Stimulated activated CD8-positive, alpha-beta memory T cell treated with anti-CD3 and anti-CD28 coated beads, Interleukin-7, amount 100 ng/mL, for 4 hours (primary cell): Measurements from ENCODE around the gene SH3GLB1.

Source experiments
- DNase-seq, 2 donors: peaks; one replicate each; pipeline ENCODE4 v3.0.0-alpha.2; 2020; ENCODE audit warnings: low read depth in 2 of 2

The SH3GLB1 gene

GRCh38 chr1:86733340-86733739 lies 29.0 kb downstream of the SH3GLB1 start:
- no peak for DNase-seq

DNA sequence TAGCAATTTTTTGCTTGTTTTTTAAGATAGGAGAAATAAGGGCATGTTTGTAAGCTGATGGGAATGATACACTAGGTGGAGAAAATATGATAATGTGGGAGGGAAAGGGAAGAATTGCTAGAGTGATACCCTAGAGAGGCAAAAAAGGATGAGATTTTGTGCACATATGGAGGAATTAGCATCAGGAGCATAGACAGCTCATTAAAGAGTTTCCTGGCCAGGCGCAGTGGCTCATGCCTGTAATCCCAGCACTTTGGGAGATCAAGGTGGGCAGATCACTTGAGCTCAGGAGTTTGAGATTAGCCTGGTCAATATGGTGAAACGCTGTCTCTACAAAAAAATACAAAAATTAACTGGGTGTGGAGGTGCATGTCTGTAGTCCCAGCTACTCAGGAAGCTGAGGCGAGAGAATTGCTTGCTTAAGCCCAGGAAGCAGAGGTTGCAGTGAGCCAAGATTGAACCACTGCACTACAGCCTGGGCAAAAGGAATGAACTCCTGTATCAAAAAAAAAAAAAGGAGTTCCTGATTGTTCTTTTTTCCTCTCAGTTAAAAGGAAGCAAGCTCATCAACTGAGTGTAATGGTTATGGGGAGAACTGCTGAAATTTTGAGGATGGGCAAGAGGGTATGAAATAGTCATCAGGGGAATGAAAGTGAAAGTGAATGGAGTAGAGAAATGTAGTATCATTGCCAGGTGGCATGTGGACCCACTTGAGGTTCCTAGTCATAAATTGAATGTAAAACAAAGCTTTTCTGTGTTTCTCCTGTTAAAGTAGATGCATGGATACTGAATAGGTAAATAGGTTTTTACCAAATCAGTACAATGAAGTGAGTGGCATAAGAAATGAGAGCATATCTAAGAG lies 35.5 kb downstream of the SH3GLB1 start:
- no peak for DNase-seq

DNA sequence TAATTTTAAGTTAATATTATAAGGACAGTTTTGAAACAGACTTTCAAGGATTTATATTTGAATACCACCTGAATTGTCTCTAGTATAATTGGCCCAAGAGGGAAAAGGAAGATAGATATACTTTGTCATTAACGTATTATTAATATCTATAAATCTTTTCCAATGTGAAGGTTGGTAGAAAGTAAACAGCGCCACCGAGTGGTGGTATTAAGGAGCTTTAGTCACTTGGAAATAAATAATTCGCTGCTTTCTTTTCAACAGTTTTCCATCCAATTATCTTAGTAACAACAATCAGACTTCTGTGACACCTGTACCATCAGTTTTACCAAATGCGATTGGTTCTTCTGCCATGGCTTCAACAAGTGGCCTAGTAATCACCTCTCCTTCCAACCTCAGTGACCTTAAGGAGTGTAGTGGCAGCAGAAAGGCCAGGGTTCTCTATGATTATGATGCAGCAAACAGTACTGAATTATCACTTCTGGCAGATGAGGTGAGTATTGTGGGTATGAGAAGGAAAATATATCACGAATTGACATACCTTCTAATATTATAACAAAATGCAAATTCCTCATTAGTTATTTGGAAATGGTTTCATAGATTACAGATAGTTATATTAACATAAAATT lies 37.7 kb downstream of the SH3GLB1 start:
- peak in 1 of 2 donors; percentile 20 for DNase-seq

DNA sequence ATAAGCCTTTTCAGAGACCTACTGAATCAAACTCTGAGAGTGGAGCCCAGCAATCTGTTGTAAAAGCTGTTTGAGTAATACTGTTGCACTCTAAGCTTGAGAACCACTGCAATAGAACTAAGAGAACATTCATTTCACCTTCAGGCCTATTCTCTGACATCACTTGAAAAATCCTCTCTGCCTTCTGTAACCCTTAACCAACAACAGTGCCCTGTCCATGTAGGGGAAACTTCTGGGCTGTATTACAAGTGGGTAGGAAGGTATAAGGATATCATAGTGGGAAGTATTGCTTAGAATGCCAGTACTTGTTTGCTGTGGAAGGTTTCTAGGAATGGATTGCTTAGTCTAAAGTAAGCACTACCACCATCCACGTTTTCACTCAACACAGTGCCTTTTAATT lies 42.9 kb downstream of the SH3GLB1 start:
- DNase-seq, result no peak

DNA sequence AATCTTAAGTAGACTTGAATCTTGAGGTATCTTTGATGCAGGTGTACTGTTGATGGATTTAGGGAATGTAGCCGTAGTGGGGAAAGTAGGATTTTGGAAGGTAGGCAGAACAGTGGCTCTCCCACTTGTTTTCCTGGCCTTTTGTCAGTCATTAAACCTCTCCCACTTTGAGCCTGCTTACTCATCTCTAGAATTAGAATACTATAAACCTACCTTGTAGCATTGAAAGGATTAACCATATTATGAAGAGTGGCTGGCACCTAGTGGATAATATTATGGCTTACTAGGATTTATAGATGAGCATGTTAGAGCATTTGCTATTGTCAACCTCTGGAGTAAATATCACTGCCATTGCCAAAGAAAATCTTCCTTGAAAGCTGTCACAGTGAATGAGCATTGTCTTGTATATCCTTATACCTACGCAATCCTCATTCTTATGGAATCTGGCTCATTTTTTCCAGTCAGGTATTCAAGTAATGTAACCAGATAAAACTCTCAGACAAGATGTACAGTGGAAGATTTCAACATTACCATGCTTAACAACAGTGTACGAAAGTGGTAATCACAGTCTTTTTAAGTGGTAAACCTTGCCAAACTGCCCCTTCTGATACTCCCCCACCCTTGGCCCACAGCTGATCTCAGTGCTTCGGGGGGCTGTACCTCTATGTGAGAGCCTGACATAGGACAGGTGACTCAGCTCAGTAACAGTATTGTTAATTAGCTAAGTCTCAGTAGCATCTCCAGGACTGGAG lies 44.4 kb downstream of the SH3GLB1 start:
- no peak for DNase-seq

DNA sequence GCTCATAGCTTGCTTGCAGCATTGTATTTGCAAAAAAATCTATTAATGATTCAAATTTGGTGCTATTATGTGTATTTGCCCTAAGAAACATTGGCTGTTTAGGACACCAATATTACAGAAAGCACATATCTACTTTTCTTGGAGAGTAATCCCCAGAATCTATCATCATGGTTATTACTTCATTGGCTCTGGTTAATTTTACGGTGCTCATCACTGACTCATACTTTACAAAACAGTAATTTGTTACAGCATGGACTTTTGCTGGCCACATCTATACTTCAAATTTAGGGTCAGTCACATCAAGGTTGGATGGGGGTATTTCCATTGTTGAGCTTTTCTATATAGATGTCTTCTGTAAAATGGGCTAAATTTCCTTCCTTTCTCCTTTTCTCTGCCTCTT lies 45.7 kb downstream of the SH3GLB1 start:
- DNase-seq, result no peak

GRCh38 chr1:86750530-86750929 lies 46.2 kb downstream of the SH3GLB1 start:
- no peak for DNase-seq

DNA sequence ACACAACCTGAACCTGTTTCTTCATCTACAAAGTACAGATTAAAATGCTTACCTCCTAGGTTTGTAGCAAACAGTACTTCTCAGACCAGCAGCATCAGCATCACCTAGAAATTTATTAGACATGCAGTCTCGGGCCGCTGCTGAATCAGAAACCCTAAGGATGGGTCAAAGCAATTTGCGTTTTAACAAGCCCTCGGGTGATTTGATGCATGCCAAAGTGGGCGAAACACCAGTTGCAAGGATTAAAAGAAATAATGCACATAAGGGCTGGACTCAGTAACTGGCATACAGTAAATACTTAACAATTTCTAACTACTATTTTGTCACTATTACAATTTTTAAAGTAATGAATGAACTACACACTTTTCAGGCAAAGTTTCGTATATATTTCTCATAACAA lies 47.5 kb downstream of the SH3GLB1 start:
- no peak for DNase-seq

DNA sequence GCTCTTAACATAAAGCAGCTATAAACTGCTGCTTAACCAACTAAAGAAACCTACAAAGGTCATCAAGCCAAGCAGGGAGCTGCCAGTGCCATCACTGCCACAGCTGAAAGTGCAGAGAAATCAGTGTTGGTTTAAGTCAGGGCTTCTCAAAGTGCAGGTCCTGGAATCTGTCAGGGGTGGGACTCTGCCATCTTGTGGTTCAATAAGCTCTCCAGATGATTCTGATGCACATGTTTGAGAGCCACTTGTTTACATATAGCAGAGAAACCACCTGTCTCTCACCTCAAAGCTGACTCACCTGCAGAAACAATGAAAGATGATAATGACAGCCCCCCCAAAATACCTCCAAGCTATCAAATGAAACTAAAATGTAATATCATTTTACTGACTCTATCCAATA lies 49.3 kb downstream of the SH3GLB1 start:
- DNase-seq, result no peak

DNA sequence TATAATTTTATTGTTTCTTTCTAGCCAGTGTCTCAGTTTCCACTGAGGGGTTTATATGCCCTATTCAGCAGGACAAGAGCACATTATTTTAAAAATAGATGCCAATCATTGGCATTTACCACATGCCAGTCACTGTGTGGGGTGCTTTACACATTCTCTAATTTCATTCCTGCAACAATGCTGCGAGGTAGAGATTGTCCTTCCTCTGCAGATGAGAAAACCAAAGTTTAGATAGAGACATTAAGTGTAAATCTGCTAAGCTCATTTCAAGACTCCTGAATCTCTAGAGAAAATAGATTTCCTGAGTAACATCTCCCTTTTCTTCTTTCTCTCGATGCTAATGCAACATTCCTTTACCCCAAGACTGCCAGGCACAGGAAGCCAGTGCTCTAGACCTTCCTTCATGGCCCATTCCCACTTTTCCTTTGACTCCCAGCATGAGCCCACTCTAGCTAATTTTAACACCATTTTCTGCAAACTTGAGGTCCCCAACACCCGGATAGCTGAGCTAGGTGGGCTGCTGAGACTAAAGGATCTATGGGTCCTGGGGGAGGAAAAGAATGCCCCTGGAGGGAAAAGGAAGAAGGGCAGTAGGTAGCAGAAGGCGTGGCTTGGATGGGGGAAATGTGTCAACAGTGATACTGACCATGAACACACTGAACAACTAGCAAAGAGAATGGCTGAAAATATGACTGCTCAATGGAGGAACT lies 50.0 kb downstream of the SH3GLB1 start:
- DNase-seq, result no peak

DNA sequence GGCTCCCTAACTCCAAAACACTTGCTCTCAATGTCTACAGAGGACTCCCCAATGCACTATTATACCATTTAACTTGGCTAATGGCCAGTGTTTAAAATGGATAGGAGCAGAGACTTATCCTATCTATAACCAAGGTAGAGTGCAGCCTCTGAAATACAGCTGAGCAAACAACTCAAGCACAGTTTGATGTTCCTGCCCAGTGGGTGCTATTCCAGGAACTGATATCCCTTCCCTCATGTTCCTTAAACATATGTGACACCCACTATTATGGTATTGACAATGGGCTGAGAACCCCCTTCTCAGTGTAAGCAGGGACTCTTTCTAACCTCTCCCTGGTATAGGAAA lies 51.7 kb downstream of the SH3GLB1 start:
- DNase-seq, result no peak

- no peak for DNase-seq
Measured at GRCh38 chr1:86757272-86757984, 53.1 kb downstream of the SH3GLB1 start.

GRCh38 chr1:86758570-86758969 lies 54.2 kb downstream of the SH3GLB1 start:
- DNase-seq, result no peak

- DNase-seq, result no peak
Measured at GRCh38 chr1:86760199-86760598, 55.8 kb downstream of the SH3GLB1 start.

DNA sequence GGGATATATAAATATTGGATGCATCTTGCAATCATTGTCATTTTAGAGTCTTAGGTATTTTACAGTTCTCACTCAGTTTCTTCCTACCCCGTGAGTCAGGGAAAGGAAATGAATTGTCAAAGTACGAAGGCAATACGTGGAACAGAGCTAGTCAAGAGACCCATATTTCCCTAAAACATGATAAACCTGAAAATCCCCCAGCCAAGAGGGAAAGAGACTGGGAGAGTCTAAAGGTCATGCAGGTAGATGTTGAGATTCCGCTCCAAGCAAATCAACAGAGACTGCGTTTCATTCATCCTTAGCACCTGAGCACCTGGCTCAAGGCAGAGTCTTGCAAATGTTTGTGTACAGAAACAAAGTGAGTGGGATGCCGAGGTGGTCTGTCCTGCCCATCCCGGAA lies 58.0 kb downstream of the SH3GLB1 start:
- no peak for DNase-seq

DNA sequence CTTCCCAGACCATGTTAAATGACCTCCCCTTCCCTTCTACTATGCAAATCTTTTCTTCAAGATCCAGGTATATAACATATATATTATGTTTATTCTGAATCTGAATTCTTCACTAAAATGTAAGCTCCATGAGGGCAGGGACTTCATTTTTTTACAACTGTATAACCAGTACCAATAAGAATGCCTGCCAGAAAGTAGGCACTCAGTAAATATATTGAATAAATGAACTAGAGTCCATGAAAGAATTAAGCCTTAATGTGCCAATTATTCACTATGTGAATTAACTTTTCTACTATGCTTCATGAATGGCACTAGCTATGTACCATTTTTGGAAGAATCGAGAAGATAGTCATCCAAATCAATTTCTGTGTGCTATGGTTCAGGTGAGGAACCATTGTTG lies 60.1 kb downstream of the SH3GLB1 start:
- no peak for DNase-seq

DNA sequence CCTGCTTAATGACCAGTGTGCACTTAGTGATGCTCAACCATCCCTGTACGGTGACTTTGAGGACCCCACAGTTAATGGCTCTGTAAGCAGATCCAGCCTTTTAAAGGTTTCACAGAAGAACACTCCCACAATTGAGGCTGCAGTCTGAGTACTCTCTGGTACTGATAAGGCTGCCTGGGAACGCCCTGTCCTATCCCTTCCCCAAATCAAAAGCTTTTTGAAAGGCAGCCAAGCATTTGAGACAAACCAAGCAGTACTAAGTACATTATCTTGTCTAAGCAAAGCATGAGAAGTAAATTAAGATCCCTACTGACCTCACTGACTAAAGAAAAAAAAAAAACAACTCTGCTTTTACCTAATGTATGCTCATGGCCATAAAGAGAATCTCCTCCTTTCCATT lies 60.7 kb downstream of the SH3GLB1 start:
- no peak for DNase-seq

- no peak for DNase-seq
Measured at GRCh38 chr1:86765674-86766073, 61.3 kb downstream of the SH3GLB1 start.

GRCh38 chr1:86768554-86768953 lies 64.2 kb downstream of the SH3GLB1 start:
- DNase-seq, result no peak

DNA sequence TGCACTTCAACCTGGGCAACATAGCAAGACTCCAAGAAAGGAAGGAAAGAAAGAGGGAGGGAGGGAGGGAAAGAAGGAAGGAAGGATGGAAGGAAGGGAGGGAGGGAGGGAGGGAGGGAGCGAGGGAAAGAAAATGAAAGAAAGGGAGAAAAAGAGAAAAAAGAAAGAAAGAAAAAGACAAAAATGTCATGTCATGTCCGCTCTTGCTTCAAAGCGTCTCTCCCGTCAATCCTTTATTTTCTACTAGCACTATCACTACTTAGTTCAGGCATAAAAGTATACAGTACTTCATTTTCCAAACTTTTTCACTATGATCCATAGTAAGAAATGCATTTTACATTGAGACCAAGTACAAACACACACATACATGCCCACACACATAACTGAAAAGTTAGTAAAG lies 64.7 kb downstream of the SH3GLB1 start:
- no peak for DNase-seq
